Endothelial cell (in vitro differentiated cells): ENCODE measurements around the gene CHI3L1. TPM values are rescaled to one million over a fixed set of nuclear protein-coding genes. Genes with fewer than 3 reads are reported as not detected.
A peak's percentile ranks its signal among the peaks of the same experiment; 100 is the strongest.
"Not testable (repeated sequence)": the region's sequence is repeated elsewhere in the genome, so short reads cannot be mapped to it uniquely, and the experiment has no call there.

Experiments
- DNase-seq: peaks from one replicate; pipeline ENCODE4 v3.0.0; 2021; ENCODE audit warnings: low spot score
- H3K27ac Mint-ChIP-seq: one replicate; pipeline ENCODE4 v1.8.0; 2021; ENCODE audit warnings: mixed read lengths, inconsistent platforms; ENCODE audit not compliant: unreplicated experiment
- H3K27me3 Mint-ChIP-seq: one replicate; pipeline ENCODE4 v1.8.0; 2021; ENCODE audit warnings: mild to moderate bottlenecking, moderate library complexity, mixed read lengths, inconsistent platforms; ENCODE audit not compliant: unreplicated experiment
- H3K36me3 Mint-ChIP-seq: one replicate; pipeline ENCODE4 v1.8.0; 2021; ENCODE audit warnings: mild to moderate bottlenecking, low read depth, mixed read lengths, inconsistent platforms; ENCODE audit not compliant: unreplicated experiment
- H3K4me1 Mint-ChIP-seq: one replicate; pipeline ENCODE4 v1.8.0; 2021; ENCODE audit warnings: mild to moderate bottlenecking, mixed read lengths, inconsistent platforms; ENCODE audit not compliant: unreplicated experiment
- H3K4me3 Mint-ChIP-seq: one replicate; pipeline ENCODE4 v1.8.0; 2021; ENCODE audit warnings: mild to moderate bottlenecking, mixed read lengths, inconsistent platforms; ENCODE audit not compliant: unreplicated experiment
- H3K9me3 Mint-ChIP-seq: one replicate; pipeline ENCODE4 v1.8.0; 2021; ENCODE audit warnings: mixed read lengths, inconsistent platforms; ENCODE audit not compliant: unreplicated experiment
- CTCF ChIP-seq: fragments of 200-600 bp; sonication (generic); IDR thresholded peaks from one replicate; pipeline ENCODE4 v1.5.0; 2021; ENCODE audit warnings: antibody characterized with exemption; ENCODE audit not compliant: unreplicated experiment
- long read RNA-seq: library from polyadenylated mRNA; unstranded; transcript quantifications from one replicate; pipeline ENCODE4 v2.0.0, GENCODE V29; 2020; ENCODE audit not compliant: unreplicated experiment
- total RNA-seq: library from RNA; stranded (reverse); fragmentation: NEBNext Ultra II Directional; extraction: Animal tissue kit (Norgen Biotek cat#: 25700); gene quantifications from one replicate; pipeline ENCODE4 v1.2.1, GENCODE V29; 2021; ENCODE audit not compliant: unreplicated experiment

Gene CHI3L1
- total RNA-seq, result 0.21 TPM
- long read RNA-seq, result 0 reads

GRCh38 chr1:203186446-203187303, at the start of gene CHI3L1:
TSS of gene CHI3L1 (minus strand) at chr1:203186704. CDS start at chr1:203186623, 81 bp downstream.
- Mint-ChIP-seq H3K4me1 (peaks cover 11% of the 10 kb centered on the region), H3K36me3 (no peaks in the 10 kb centered on the region), H3K27me3 (peaks cover 15% of the 10 kb centered on the region), H3K4me3 (peak within 1 kb of the TSS; percentile 42), H3K9me3 (no peaks in the 10 kb centered on the region), H3K27ac (no peak within 1 kb of the TSS)
- DNase-seq, result no peak
- TF ChIP-seq CTCF, result no peak

GRCh38 chr1:203234901-203235300, 48.4 kb upstream of the CHI3L1 start:
- not testable (repeated sequence) for DNase-seq, H3K4me1 Mint-ChIP-seq, H3K27ac Mint-ChIP-seq, H3K4me3 Mint-ChIP-seq, H3K27me3 Mint-ChIP-seq
- Mint-ChIP-seq H3K9me3 (peaks cover 13% of the 10 kb centered on the region), H3K36me3 (peaks cover 14% of the 10 kb centered on the region)

GRCh38 chr1:203229471-203230135, 43.1 kb upstream of the CHI3L1 start, which contains the start of gene CHIT1:
TSS of gene CHIT1 (minus strand) at chr1:203229673. CDS start at chr1:203229636, 37 bp downstream.
- no peak within 1 kb of the TSS for H3K27ac Mint-ChIP-seq
- H3K36me3 Mint-ChIP-seq, result peaks cover 8% of the 10 kb centered on the region
- H3K27me3 Mint-ChIP-seq, result peaks cover 4% of the 10 kb centered on the region
- peaks cover 9% of the 10 kb centered on the region for H3K9me3 Mint-ChIP-seq
- no peak for DNase-seq
- H3K4me3 Mint-ChIP-seq, result no peak within 1 kb of the TSS
- TF ChIP-seq CTCF, result no peak
- H3K4me1 Mint-ChIP-seq, result peaks cover 9% of the 10 kb centered on the region

GRCh38 chr1:203228670-203229069, 42.2 kb upstream of the CHI3L1 start:
- Mint-ChIP-seq H3K4me3 (no peak overlapping the region), H3K4me1 (peaks cover 5% of the 10 kb centered on the region), H3K27ac (no peak overlapping the region), H3K27me3 (peaks cover 6% of the 10 kb centered on the region), H3K9me3 (peaks cover 2% of the 10 kb centered on the region), H3K36me3 (peaks cover 1% of the 10 kb centered on the region)
- DNase-seq, result no peak
- TF ChIP-seq CTCF, result no peak

GRCh38 chr1:203227371-203228083, 41.0 kb upstream of the CHI3L1 start:
- DNase-seq, result no peak
- H3K9me3 Mint-ChIP-seq, result no peaks in the 10 kb centered on the region
- no peak for TF ChIP-seq CTCF
- H3K27me3 Mint-ChIP-seq, result peaks cover 6% of the 10 kb centered on the region
- no peak overlapping the region for H3K4me3 Mint-ChIP-seq
- no peak overlapping the region for H3K27ac Mint-ChIP-seq
- H3K36me3 Mint-ChIP-seq, result no peaks in the 10 kb centered on the region
- peaks cover 4% of the 10 kb centered on the region for H3K4me1 Mint-ChIP-seq
